Measurements from ENCODE around the gene GPATCH4.

DNA sequence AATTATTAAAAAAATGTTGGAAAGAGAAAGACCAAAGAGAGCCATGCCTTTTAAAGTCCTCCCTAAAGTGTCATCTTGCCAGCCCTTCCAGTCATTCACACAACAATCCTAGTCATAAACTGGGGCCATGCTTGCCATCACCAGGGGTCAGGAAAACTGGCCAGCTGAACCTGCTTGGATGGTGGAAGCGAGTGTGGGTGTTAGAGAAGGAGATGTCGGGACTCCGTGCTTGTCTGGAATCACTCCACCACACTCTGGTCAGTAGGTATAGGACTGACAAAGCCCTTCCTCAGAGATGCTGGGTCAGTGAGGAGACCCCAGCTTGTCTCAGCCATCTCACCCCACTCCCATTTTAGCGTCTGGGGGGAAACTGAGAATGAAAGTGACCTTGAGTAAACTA lies 14.7 kb upstream of the GPATCH4 start:
- TF ChIP-seq YY1 (IDR thresholded peaks at IDR 0.05; ENCODE audit: insufficient read depth, insufficient read length) (no peak), ZNF274 (IDR thresholded peaks at IDR 0.05; ENCODE audit: low read depth, low read length) (no peak)
